GM12873 (cell line): ENCODE measurements around the gene ONECUT1.

Experiments
- TF ChIP-seq, protein P1 (sequence below): IDR thresholded peaks from 2 replicates; pipeline ENCODE4 v1.5.1; 2012; ENCODE audit warnings: low read depth, mild to moderate bottlenecking, moderate library complexity, low read length, control low read depth; ENCODE audit not compliant: insufficient read depth; ENCODE audit errors: missing control alignments

The ONECUT1 gene

GRCh38 chr15:52805351-52806283, 15.5 kb upstream of the ONECUT1 start:
- TF ChIP-seq, protein P1, sequence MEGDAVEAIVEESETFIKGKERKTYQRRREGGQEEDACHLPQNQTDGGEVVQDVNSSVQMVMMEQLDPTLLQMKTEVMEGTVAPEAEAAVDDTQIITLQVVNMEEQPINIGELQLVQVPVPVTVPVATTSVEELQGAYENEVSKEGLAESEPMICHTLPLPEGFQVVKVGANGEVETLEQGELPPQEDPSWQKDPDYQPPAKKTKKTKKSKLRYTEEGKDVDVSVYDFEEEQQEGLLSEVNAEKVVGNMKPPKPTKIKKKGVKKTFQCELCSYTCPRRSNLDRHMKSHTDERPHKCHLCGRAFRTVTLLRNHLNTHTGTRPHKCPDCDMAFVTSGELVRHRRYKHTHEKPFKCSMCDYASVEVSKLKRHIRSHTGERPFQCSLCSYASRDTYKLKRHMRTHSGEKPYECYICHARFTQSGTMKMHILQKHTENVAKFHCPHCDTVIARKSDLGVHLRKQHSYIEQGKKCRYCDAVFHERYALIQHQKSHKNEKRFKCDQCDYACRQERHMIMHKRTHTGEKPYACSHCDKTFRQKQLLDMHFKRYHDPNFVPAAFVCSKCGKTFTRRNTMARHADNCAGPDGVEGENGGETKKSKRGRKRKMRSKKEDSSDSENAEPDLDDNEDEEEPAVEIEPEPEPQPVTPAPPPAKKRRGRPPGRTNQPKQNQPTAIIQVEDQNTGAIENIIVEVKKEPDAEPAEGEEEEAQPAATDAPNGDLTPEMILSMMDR = peak; percentile 24

- TF ChIP-seq, protein P1 = no peak
These were observed 14.5 kb upstream of the ONECUT1 start for GRCh38 chr15:52804526-52805081.

GRCh38 chr15:52803467-52804306, 13.6 kb upstream of the ONECUT1 start:
- TF ChIP-seq, protein P1 = no peak

DNA sequence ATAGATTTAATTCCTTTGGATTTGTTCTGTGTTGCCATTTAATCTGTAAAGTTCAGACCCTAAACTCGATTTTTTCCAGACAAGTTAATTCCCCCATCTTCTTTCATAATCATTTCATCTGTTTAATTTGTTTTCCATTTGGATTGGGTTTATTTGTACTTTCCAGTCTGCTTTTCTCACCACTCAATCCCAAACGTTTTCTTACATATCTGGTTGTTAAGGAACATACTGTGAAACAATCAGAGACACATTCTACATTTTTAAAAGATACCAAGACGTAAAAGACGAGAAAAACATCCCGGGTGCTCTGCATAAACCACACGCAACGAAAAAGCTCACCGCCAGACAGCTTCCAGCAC, 13.0 kb upstream of the ONECUT1 start:
- TF ChIP-seq, protein P1 = no peak

- TF ChIP-seq, protein P1 = no peak
These were observed 12.0 kb upstream of the ONECUT1 start for GRCh38 chr15:52802110-52802509.

DNA sequence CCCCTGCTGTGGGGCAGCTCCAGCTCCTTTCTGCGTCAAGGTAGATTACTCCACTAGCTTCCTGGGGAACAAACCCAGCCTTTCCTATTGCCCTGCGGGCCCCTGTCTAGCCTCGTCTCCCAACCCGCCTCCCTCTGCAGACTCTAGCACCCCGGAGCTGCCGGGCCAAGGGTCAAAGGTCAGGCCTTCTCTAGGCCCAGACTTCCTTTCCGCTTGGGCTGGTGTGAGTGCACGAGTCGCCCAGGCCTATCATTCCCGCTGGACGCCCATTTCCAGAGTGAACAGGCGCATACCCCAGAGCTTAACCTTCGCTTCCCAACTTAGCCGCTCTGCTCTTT, 11.6 kb upstream of the ONECUT1 start:
- TF ChIP-seq, protein P1 = no peak

GRCh38 chr15:52800828-52801747, 11.0 kb upstream of the ONECUT1 start:
- TF ChIP-seq, protein P1 = no peak
